B cell (primary cell): Measurements from ENCODE around the gene WDSUB1.

ENCODE experiments used
- EZH2 ChIP-seq: IDR thresholded peaks from 2 replicates; pipeline ENCODE4 v1.6.1; 2012; ENCODE audit warnings: borderline replicate concordance, low read depth, mild to moderate bottlenecking, moderate library complexity, low read length; ENCODE audit not compliant: insufficient read depth, poor library complexity, severe bottlenecking
- TF ChIP-seq, protein P1 (sequence below): fragments of 200-600 bp; IDR thresholded peaks from one replicate; pipeline ENCODE4 v1.8.0; 2022; ENCODE audit warnings: antibody characterized with exemption, mild to moderate bottlenecking

DNA sequence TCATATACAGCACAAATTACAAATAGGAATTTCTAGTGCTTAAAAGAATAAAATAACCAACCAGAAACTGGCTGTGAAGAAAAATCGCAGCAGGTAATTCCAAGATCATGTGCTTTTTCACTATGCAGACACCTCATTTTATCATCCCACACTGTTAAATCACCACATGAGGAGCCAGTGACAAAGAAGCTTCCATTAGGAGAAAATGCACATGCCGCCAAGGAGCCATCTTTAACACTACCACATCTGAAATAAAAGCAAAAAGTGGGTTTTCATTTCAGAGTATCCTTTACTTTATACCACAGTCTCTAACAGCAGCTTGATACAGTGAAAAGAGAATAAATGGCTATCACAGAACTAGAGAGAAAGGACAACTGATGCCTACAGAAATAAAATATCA is 6.8 kb downstream of the WDSUB1 start:
- TF ChIP-seq, protein P1, sequence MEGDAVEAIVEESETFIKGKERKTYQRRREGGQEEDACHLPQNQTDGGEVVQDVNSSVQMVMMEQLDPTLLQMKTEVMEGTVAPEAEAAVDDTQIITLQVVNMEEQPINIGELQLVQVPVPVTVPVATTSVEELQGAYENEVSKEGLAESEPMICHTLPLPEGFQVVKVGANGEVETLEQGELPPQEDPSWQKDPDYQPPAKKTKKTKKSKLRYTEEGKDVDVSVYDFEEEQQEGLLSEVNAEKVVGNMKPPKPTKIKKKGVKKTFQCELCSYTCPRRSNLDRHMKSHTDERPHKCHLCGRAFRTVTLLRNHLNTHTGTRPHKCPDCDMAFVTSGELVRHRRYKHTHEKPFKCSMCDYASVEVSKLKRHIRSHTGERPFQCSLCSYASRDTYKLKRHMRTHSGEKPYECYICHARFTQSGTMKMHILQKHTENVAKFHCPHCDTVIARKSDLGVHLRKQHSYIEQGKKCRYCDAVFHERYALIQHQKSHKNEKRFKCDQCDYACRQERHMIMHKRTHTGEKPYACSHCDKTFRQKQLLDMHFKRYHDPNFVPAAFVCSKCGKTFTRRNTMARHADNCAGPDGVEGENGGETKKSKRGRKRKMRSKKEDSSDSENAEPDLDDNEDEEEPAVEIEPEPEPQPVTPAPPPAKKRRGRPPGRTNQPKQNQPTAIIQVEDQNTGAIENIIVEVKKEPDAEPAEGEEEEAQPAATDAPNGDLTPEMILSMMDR: no peak
- TF ChIP-seq EZH2: no peak
